HG03521 (cell line): ENCODE data around the gene SFTPD.
"Not testable (repeated sequence)": the region's sequence is repeated elsewhere in the genome, so short reads cannot be mapped to it uniquely, and the experiment has no call there.

ENCODE experiments used
- ATAC-seq: cut with Tn5 transposase; IDR thresholded peaks from one replicate; pipeline ENCODE4 v1.9.1; 2021; ENCODE audit warnings: mild to moderate bottlenecking, moderate library complexity; ENCODE audit not compliant: unreplicated experiment

The SFTPD gene

GRCh38 chr10:79927111-79927828 lies 21.6 kb downstream of the SFTPD start:
- no peak for ATAC-seq

DNA sequence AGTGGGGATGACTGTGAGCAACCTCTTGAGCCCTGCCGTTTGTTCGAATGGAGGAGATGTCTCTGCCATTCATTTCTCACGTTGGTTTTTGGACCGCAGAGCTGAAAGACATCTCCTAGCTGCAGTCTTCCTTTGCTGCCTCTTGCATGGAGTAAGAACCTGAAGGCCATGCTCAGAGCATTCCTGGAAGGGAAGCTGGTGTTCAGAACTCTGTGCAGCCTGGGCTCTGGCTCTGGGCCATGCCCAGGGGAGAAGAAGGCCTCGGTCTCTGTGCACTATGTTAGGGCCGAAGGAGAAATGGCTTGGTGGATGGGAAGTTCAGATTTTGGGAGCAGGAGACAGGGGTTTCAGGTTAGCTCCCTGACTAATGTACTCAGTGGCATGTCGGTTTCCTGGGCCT lies 22.9 kb downstream of the SFTPD start:
- ATAC-seq = no peak

DNA sequence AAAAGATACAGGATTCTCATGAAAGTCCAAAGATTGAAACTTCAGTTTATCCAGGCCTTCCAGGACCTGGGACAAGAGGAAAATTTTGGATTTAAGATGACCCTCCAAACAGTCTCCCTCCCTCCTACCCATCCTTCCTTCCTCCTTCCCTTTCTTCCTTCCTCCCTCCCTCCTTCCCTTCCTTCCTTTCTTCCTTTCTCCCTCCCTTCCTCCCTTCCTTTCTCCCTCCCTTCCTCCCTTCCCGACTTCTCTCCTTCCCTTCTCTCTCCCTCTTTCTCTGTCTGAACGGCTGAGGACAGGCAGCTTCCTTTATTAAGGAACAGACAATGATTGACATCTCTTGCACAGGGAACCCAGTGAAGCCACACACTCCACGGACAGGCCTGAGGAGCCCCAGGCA lies 23.3 kb downstream of the SFTPD start:
- ATAC-seq = no peak

- no peak for ATAC-seq
Observed at GRCh38 chr10:79923669-79924068, 25.2 kb downstream of the SFTPD start.

DNA sequence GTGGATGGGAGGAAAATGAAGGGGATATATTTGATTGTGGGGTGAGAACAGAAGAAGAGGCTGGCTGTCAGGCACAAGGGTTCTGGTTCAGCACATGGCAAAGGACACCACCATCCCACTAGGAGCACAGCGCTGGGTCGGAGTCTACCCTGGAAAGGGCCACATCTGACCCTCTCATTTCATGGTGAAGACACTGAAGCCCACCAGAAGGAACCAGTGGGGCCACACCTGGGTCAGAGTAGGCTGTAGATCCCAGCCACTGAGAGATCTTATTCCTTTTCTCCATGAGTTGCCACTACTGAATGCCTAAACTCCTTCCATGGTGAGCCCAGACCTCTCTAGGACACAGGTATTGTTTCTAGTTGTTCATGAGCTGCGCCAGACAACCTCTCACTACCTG lies 25.8 kb downstream of the SFTPD start:
- no peak for ATAC-seq

- not testable (repeated sequence) for ATAC-seq
Observed at GRCh38 chr10:79922011-79922412, 26.9 kb downstream of the SFTPD start.

DNA sequence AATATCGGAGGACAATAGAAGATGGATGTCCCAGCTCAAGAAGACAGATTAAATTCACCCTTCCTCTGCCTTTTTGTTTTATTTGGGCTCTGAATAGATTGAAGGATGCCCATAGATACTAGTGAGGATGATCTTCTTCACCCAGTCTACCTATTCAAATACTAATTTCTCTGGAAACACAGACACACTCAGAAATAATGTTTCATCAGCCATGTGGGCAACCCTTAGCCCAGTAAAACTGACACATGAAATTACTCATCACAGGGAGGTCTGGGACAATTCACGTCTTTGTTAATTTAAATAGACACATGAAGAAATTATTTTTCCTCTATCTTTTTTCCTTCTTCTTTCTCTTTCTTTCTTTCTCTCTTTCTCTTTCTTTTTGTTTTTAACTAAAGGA lies 33.1 kb downstream of the SFTPD start:
- not testable (repeated sequence) for ATAC-seq

DNA sequence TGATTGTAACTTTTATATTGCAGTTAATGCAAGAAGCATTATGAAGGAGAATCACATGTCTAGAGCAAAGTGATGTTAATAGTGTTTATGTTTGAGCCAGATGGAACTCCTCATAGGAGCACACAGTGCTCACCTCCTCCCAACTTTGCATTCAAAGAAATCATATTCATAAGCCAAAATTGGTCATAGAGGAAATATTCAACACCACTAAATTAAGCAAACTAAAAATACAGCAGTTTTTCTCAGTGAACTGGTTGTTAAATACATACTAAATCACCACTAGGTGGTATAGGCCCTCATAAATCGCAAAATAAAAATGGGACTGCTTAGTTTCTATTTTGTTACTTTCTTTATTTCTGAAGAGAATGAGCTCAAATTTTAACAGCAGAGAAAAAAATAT lies 34.4 kb downstream of the SFTPD start:
- ATAC-seq = not testable (repeated sequence)

DNA sequence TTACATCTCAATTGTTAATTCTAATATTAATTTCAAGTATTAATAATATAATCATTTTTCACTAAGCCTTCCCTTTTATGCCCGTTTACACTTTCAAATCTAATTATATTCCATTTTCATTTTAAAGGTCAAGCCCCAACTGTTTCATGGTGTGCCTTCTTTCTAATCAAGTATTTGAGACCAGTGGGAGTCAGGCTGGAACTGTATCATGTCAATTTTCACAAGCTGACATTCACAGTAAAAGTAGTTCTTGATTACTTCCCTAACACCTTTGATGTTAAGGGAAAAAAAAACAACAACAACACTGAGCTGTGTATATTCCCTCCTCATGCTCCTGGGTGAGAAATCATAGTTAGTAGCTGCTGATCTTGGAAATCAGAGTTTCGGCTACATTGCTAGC lies 38.1 kb downstream of the SFTPD start:
- ATAC-seq = no peak

- no peak for ATAC-seq
Observed at GRCh38 chr10:79910344-79910743, 38.6 kb downstream of the SFTPD start.

GRCh38 chr10:79905322-79906314 lies 43.3 kb downstream of the SFTPD start:
- ATAC-seq = no peak

DNA sequence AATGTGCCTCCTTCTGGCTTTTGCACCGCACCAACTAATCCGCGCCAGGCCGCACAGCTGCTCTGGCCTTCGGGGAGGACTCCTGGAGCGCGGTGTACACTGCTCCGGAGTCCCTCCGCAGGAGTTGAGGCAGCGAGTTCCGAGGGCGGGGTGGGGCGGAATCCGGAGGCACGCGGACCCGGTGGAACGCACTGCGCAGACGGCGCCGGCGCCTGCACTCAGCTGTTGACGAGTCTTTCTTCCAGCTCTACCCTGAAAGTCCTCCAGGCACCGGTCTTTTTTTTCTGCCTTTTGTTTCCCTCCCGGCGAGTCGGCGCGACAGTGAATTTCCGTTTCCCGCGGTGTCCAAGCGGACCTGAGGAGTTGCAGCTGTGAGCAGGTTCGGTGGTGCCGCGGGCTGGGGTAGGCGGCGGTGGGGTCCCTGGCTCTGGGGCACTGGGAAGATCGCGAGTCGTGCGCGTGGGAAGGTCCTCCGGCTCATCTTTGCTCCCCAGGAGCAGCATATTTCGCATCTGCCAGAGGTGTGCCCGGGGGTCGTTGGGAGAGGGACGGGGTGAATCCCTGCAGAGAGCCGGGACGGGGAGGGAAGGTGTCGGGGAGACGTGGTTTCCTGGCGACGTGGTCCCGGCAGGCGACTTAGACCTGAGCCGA lies 44.1 kb downstream of the SFTPD start:
- ATAC-seq = no peak

DNA sequence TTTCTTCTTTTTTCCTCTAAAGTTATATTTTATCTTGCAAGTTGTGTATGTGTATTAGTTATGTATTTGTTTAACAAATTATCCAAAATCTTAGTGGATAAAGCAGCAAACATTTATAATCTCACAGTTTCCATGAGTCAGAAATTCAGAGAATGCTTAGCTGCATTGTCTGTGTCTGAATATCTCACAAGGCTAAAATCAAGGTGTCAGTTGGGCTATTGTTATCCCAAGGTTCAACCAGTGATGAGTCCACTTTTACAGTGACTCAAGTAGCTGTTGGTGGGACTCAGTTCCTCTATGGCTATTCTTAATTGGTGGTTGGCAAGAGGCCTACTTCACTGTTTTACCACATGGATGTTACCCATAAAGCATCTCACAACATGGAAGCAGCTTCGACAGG lies 47.3 kb downstream of the SFTPD start:
- ATAC-seq = not testable (repeated sequence)

DNA sequence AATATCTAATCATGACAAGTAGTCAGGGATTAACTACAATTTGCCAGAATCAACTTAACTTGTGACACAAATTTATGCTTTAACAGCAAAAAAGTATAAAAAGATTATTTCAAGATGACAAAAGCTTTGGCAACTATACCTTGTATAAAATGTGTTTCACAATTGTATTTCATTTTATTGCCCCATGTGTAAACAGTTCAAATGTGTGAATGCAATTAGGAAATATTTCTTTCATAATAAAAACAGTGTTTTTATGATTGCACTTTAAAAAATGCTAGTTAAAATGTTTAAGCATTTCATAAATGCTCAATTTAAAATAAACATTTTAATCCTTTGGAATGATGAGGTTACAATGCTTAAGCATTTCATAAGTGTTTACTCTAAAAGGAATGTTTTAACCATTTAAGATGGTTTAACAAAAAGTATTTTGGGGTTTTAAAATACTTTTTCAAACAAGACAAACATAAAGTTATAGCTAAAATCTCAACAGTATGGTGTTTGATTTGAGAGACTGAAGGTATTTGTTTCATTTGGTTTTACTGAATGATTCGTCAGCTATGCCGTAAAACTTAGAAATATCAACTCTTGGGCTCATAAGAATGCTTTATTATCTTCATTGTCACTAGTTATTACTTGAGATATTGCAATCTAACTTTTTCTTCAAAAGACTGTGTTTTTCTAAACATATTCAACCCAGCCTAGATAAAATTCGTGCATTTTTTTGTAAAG lies 50.1 kb downstream of the SFTPD start:
- no peak for ATAC-seq

- ATAC-seq = not testable (repeated sequence)
Observed at GRCh38 chr10:79892896-79893295, 56.0 kb downstream of the SFTPD start.

DNA sequence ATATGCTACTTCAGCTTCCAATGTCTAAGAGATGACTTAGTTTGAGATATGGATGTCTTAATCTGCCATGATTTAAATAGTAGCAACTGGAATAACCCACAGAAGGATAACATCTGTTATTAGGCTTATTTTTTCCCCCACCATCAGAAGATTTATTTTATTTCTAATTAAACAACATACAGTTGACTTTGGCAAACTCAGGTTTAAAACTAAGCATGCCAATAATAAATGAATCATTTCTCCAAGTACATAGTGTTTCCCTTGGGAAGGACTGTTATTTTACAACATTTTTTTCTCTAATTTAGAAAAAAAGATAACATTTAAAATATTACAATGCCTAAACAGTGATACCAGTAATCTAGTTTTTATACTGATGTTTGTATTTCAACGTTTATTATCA lies 58.4 kb downstream of the SFTPD start:
- no peak for ATAC-seq

DNA sequence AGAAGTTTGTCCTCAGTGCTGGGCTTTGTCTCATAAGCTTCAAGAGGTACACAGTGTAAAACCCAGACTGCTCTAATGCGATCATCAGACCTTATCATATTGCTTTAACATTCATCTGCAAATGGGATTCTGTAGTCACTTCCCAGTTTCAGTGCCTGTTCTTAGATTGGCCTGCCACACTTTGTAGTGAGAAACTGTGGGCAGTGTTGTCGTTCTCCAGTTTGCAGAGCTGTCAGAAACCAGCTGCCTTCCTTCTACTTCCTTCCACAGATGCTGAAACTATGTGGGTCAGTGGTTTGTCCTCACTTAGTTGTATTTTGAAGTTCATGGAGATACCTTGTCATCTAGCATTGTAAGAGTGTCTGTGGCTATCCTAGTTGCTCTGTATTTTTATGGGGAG lies 59.9 kb downstream of the SFTPD start:
- ATAC-seq = not testable (repeated sequence)
